GM18502 (cell line): Measurements from ENCODE around the gene PRKCZ.
"Not testable (repeated sequence)": the region's sequence is repeated elsewhere in the genome, so short reads cannot be mapped to it uniquely, and the experiment has no call there.

Experiments
- ATAC-seq: cut with Tn5 transposase; IDR thresholded peaks from one replicate; pipeline ENCODE4 v1.9.1; 2021; ENCODE audit warnings: mild to moderate bottlenecking; ENCODE audit not compliant: unreplicated experiment, poor library complexity

The PRKCZ gene

DNA sequence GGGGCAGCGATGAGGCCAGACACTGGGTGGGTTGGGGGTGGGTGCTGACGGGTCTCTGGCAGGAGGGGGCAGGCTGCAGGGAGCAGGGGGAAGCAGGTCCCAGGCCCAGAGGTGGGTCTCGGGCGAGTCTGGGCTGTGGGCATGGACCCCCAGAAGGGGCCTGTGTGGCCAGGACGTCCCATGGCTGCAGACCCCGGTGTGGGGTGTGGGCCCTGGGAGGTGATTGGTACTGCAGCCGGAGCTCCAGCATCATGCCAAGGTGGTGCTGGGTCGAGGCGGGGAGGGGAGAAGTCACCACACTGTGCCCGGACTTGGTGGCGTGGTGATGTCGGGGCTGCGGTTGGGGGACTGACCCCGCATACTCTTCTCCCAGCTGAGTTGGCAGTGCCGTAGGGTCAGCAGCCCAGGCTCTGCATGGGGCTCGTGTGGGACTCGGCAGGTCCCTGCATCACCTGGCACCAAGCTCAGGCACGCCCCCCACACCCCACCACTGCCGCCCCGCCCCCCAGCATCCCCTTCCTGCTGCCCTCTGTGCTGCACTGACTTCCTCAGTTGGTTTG lies 31.2 kb downstream of the PRKCZ start:
- no peak for ATAC-seq

DNA sequence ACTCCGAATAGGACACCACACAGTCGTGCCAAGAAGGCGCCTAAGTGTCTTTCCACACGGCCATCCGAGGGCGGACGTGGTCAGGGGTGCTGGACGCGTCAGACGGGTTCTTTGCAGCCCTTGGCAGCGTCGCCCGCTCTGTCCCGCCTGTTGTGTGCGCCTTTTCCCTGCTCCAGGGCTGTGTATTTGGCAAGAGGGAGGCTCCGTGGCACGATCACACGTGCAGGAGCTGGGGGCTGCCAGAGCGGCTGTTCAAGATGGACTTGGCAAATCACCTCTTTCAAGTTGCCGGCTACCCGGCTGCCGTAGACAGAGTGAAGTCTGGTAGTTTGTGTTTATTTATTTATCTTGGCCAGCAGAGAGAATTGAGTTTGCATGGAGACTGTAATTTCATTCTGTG lies 31.9 kb downstream of the PRKCZ start:
- ATAC-seq: no peak

DNA sequence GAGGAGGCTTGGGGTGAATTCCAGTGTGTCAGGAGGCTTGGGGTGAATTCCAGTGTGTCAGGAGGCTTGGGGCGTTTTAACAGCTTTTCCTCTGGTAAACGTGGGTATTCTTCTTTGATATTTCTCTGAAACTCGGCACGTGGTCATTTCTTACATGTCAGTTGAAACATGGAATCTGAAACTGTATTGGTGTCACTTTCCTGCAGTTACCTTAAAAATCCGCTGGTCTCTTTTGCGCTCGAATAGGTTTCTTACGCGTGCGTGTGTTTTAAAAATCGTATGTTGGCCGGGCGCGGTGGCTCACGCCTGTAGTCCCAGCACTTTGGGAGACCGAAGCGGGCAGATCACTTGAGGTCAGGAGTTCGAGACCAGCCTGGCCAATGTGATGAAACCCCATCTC lies 33.5 kb downstream of the PRKCZ start:
- ATAC-seq: no peak

DNA sequence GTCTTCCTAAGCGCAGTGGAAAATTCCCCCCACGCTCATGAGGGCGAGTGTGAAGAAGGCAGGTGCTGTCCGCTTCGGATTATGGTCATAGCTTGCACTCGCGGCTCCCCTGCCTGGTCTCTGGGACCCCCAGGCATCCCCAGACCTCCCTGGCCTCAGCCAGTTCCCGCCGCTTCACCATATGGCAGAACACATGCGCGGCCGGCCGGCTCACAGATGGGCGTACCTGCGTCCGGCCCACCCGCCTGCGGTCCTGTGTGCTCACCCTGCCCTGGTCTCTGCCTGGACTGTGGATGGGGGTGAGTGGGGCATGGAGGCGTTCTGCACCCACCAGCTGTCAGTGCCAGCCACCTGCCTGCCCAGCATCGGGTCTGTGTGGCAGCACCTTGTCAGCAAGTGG lies 34.1 kb downstream of the PRKCZ start:
- no peak for ATAC-seq

DNA sequence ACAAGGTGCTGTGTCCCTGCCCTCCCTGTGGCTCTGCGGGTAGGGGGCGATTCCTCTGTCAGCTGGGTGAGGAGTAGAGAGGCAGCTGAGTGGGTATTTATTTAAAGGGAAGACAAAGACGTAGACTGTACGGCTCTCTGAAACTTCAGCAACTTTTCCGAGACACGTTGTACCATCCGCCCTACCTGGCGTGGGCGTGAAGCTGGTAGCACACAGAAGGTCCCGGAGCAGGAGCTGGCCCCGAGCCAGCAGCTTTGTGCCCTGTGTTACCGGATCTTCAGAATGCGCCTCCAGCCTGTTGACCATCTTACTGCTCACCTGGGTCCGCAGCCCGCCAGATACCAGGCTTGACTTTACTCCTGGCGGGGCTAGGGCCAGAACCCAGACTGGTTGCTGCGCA lies 34.9 kb downstream of the PRKCZ start:
- no peak for ATAC-seq

DNA sequence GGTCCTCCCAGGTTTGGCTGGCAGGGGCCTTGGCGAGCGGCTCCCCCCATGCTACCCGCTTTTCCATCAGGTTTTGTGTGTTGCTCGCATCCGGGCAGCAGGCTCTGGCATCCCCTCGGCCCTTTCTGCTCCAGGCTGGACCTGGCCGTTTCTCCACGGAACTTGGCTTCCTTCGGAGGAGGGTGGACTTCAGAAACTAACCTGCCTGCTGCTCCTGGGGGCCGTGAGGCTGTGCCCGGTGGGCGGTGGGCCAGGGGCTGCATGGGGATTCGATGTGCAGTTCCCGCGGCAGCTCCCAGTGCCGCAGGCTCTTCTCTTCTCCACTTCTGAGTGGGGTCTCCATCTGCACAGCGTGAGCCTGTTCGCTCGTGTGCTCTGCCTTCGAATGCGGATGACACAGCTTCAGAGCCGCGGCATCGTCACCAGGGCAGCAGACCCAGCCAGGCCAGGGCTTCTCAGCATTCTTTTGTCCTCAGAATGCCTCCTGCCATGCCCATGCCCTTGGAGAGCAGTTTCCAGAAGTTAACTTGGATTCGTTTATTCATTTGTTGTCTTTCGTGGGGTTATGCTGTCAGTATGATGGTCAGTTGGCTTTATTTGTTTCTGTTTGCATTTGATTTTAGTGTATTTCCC lies 36.4 kb downstream of the PRKCZ start:
- no peak for ATAC-seq

DNA sequence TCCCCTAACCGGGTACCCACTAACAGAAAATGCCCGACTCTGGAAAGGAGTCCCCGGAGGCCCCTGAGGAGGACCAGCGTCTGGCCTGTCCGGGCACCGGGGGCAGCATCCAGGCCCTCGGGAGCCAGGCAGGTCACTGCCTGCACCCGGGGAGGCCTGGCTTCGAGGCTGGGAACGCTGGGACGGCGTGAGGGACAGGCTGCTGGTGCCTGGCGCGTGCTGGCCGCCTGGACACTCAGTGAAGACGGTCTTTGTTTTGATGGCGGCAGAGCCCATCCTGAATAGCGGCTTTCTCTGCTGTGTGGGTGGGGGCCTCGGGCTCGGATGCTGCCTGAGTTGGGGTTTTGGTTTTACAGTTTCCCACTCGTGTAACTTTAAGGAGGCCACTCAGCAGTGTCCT lies 37.6 kb downstream of the PRKCZ start:
- ATAC-seq: no peak

DNA sequence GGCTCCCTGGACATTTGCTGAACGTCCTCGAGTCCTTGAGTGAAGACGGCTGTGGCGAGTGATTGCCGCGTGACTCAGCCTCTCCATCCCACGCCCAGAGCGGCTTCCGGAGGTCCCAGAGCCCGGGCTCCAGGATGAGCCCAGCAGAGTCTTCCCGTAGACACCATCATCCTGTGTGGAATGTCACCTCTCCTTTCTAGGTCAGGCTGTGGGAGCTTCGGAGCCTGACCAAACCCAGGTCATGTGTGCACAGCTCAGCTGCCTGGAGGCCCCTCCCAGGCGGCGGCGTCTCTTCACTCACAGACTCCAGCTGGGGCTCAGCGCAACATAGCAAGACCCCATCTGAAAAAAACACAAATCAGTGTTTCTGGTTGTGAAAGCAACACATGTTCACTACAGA lies 38.2 kb downstream of the PRKCZ start:
- ATAC-seq: no peak

DNA sequence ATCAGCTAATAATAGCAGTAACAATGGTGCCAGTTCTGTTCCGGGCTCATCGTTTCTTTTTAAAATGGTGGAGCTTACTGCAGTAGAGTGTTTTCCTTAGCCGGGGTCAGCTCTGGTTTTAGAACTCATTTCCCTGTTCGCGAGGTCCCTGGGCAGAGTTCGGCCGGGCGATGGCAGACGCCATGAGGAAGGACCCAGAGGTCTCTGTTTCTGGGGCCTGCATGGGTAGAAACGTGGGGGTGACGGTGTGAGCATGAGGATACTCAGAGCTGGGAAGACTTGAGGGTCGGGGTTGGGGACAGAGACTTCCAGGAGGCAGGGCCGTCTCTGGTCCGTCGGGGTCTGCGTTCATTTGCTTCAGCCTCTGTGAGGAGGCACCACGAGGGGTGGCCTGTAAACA lies 38.8 kb downstream of the PRKCZ start:
- no peak for ATAC-seq

DNA sequence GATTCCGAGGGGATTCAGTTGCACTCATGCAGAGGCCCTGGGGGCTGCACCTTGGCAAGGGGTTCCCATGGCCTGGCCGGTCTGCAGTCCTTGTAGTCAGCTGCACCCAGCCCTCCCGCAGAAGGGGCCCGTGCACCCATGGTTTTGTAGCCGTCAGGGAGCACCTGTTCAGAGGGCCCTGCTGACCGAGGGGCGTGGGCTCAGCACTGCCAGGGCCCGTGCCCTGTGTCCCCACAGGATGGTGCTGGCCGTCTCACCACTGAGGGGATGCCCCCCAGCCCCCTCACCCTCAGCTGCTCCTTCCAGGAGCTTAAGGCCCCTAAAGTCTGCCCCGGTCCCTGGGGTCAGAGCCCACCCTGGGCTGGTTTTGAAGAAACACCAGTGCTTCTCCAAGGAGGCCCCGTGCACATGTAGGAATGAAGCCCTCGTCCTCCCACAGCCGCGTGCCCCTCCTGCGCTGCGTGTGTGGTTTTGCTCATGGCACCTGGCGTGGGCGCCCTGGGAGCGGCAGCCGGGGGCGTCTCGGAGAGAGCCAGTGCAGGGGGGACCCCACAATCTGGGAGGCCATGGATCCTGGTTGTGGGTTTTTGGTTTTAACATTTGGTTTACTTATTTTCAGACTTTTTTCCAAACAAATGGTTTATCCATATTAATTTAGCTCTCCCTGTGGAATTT lies 40.1 kb downstream of the PRKCZ start:
- no peak for ATAC-seq

DNA sequence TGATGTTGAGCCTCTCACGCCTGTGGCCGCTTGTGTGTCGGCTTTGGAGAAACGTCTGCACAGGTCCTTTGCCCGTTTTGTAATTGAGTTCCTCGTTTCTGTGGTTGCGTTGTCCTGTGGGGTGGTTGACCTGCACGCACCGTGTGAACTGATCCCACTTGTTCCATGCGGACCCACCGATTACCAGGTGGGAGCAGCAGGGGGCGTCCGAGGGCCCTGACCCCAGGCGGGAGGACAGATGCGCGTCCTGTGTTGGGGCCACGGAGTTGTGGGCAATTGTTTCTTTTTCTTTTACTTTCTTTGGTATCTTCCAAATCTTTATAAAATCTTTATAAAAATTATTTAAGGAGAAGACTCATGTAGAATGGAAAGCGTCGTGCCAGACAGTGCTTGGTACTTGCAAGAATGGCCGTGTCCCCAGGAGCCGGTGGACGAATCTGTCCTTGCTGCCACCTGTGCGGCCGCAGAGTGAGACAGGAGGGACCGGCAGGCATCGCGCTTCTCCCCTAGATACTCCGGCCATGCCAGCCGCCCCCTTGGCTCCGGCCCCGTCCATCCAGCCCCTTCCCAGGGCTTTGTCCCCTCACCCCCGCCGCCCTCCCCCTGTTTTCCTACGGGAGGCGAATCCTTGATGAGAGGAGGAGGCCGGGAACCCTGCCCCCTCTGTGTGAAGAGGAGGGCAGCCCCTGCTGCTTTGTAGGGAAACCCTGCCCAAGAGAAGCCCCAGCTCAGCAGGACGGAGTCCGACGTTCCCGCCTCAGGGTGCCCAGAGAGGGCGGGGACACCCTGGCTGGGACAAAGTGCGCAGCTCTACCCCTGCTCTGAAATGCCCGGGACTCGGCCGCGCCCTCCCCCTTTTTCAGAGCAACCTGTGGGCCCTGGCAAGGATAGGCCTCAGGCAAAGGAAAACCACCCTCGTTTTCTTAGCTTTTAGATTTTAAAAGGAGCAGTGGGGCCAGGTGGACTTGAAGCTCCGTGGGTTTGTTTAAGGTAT lies 41.7 kb downstream of the PRKCZ start:
- no peak for ATAC-seq

DNA sequence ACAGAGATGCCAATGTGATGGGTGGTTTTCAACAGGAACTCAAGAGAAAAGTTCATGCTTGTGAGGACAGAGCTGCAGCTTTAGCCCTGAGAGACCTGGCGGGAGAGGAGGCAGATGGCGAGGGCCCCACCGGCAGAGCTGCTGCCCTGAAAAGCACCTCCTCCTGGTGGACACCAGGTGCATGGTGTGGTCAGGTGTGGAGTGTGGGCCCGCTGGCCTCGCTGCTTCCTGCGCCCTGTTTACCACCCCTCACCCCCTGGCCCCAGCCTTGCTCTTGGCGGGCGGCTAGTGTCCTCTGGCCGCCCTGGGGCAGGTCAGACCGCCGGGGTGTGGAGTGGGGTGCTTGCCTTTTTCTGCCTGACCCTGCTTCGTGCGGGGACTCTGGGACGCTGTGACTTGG lies 42.8 kb downstream of the PRKCZ start:
- ATAC-seq: no peak

DNA sequence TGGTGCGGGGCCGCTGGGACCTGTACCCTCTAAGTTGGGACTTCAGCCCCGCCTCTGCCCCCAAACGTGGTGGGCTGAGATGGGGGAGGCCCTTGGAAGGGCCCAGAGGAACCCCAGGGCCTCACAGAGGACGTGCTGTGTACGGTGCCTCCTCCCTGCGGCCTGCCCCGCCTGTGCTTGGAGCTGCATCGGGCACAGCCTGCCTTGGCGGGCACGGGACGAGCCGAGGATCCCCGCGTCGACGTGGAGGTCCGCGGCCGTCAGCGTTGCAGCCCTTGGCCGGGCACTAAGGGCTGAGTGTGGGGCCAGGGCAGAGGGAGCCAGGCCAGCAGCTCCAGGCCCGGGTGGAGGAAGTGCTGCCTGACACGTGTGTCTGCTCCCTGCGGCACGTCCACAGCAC lies 43.4 kb downstream of the PRKCZ start:
- ATAC-seq: no peak

DNA sequence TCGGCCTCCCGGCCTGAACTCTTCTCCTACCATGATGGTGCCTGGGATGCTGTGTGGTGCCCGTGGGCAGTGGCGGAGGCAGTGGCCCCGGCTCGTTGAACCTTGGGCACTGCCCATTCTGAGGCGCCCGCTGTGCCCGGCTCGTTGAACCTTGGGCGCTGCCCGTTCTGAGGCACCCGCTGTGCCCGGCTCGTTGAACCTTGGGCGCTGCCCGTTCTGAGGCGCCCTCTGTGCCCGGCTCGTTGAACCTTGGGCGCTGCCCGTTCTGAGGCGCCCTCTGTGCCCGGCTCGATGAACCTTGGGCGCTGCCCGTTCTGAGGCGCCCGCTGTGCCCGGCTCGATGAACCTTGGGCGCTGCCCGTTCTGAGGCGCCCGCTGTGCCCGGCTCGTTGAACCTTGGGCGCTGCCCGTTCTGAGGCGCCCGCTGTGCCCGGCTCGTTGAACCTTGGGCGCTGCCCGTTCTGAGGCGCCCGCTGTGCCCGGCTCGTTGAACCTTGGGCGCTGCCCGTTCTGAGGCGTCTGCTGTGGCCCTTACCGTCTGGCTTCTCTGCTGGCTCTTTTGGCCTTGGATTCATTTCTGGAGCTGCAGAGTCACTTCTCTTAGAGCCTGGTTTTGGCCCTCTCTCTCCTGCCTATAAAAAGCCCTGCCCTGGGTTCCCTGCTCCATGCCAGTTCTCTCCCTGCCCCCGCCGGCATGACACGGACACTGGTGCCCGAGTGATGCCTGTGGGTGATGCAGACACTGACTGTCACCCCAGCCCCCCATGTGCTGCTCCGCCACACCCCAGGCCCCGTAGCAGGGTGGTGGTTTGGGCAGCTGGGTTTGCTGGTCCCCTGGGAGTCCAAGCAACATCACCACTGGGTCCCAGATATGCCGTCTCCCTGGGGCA lies 44.3 kb downstream of the PRKCZ start:
- ATAC-seq: not testable (repeated sequence)

DNA sequence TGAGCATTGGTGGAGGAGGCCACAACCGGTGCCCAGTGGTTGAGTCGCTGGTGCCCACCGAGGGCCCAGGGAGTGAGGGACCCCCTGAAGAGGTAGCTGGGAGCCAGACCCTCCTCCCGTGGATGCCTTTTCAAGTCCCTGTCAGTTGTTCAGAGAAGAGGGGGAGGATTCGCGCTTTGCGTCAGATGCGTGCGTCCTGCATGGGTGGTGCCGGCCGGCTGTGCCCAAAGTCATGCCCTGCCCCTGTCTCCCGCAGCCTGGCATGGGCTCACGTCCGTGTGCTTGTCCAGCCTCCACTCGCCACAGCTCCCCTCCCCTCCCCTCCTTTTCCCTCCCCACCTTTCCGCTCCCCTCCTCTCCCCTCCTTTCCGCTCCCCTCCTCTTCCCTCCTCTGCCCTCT lies 45.2 kb downstream of the PRKCZ start:
- no peak for ATAC-seq

DNA sequence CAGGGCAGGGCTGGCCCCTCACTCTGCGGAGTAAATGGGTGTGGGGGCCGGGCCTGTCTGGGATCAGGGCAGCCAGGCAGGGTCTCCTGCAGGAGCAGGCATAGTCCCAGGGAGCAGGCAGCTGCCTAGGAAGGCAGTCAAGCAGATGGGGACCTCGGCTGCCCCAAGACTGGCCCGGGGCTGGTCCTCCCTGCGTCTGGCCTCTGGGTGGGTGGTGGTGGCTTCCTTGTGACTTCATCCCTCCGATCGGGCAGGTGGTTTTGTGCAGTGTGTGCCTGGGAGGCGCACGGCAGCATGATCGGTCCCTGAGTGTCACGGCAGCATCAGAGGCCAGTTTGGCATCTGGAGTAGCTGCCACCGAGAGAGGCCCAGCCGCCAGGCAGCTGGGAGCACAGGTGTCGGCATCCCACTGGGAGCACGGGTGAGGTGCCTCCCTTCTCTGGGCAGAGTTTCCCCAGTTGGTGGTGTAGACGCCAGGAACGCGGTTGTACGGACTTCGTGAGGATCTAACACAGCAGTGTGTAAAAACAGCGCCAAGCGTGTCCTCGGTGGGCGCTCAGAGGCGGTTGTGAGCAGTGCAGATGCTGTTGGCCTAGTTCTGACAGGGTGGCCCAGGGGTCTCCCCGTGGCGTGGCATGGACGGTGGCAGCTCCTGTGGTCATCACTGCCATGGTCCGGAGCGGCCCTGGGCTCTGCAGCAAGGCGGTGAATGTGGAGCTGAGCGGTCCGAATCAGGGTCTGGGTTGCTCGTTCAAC lies 45.9 kb downstream of the PRKCZ start:
- no peak for ATAC-seq

DNA sequence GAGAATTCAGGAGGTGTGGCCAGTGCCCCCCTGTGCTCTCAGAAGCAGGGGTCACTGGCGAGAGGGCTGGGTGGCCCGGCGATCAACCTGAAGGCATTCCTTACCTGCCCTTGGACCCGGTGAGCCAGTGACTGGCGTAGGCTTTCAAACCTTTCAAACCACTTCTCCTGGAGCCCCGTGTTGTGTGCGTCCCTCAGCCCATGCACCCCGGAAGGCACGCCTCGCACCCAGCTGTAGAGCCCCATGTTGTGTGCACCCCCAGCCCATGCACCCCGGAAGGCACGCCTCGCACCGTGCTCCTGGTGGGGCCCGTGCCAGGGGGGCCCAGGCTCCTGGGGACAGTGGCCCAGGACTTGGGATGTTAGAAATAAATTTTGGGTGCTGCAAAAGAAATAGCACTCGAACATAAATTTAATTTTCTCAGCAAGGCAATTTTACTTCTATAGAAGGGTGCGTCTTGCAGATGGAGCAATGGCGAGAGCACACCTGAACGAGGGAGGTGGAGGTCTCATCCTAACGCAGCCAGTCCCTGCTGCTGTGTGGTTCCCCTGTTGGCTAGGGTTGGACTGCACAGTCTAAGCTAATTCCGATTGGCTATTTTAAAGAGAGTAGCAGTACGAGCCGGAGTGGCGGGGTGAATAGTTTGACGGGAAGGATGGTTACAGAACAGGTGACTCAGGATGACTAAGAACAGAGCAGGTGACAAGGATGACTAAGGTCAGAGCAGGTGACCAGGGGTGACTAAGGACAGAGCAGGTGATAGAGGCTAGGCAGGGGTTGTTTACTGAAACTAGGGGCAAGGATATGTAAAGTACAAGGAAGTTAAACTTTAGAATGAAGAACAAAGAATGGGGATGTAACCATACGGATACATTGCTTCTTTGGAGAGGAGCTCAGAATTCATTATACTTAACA lies 47.4 kb downstream of the PRKCZ start:
- no peak for ATAC-seq

DNA sequence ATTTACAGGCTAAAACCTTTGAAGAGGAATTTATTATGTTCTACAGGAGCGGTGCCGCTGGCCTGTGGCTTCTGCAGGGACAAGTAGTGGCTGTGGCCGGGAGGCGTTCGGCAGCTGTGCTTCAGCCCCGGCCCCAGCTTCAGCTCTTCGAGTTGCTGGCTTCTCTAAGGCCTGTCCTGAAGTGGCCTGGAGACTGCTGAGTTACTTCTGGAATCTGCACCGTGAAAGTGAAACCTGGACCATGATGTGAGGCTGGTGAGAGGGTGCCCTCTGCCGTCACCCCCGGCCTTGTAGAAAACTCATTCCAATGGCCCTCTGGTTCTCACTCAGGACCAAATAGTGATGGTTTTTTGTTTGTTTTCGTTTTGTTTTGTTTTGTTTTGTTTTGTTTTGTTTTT lies 48.1 kb downstream of the PRKCZ start:
- ATAC-seq: no peak
